CD1c-positive myeloid dendritic cell (primary cell): ENCODE data around the gene CASS4.
"Not testable (repeated sequence)": the region's sequence is repeated elsewhere in the genome, so short reads cannot be mapped to it uniquely, and the experiment has no call there.

ENCODE experiments used
- DNase-seq: peaks from one replicate; pipeline ENCODE4 v3.0.0-alpha.2; 2016; ENCODE audit errors: extremely low spot score

The CASS4 gene, protein sequence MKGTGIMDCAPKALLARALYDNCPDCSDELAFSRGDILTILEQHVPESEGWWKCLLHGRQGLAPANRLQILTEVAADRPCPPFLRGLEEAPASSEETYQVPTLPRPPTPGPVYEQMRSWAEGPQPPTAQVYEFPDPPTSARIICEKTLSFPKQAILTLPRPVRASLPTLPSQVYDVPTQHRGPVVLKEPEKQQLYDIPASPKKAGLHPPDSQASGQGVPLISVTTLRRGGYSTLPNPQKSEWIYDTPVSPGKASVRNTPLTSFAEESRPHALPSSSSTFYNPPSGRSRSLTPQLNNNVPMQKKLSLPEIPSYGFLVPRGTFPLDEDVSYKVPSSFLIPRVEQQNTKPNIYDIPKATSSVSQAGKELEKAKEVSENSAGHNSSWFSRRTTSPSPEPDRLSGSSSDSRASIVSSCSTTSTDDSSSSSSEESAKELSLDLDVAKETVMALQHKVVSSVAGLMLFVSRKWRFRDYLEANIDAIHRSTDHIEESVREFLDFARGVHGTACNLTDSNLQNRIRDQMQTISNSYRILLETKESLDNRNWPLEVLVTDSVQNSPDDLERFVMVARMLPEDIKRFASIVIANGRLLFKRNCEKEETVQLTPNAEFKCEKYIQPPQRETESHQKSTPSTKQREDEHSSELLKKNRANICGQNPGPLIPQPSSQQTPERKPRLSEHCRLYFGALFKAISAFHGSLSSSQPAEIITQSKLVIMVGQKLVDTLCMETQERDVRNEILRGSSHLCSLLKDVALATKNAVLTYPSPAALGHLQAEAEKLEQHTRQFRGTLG

DNA sequence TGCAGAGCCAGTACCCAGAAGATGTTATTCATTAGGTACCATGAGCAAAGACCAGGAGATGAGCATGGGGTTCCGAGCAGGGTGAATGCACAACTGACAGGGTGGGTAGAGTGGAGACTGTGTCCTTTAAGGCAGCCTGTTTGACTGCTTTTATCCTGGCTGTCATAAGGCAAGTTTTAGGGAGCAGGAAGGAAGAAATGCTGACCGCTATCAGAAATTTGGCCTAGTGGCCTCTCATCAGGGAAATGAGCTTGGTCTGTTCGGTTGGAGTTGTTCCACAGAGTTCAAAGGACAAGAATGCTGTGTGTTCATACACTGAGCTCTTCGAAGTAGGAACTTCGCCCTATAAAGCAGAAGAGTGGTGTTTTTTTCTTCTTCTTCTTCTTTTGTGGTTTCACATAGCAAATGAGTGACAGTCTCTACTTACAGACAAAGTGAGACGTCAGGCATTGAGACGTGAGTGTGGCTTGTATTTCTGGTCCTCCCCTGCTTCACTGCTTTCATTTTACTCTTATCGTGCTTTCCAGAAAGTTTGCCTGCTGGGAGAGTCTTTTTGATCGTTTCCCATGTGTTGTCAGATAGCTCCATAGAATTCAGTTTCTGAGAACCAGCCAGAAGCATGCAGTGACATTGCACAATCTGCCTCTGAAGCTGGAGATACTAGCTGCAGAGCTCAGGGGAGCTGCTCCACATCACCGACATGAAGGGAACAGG, at the start of gene CASS4:
Gene CASS4, plus strand, starts transcription at position 502 of the 714 bp plus-strand sequence. Its CDS starts 199 bp downstream, at position 701.
- DNase-seq = peak; percentile 84

DNA sequence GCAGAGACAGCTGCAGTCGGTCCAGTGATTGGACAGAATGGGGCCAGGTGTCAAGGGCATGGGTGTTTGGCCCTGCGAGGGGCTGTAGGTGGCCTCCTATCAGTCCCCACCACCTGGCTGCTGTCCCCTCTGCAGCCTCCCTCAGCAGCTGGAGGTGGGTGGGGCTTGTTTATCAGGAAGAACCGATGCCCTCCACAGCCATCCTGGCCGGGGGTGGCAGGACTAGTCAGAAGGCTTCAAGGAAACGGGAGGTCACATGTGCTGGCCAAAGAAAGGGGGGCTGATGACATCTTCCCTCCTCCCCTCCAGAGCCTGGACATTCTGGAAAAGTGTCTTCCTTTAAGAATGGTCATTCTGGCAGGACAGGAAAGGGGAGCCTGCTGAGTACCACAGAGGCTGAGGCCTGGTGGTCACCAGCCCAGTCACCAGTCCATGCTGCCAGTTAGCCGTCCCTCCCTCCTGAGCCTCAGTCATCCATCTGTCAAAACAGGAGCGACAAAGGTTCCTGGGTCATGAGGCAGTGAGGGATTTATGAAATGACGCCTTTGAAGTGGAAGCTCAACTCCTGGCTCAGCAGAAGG, 49.1 kb upstream of the CASS4 start:
- DNase-seq = peak; percentile 29

- no peak for DNase-seq
These were observed 48.6 kb upstream of the CASS4 start for GRCh38 chr20:56363491-56363890.

DNA sequence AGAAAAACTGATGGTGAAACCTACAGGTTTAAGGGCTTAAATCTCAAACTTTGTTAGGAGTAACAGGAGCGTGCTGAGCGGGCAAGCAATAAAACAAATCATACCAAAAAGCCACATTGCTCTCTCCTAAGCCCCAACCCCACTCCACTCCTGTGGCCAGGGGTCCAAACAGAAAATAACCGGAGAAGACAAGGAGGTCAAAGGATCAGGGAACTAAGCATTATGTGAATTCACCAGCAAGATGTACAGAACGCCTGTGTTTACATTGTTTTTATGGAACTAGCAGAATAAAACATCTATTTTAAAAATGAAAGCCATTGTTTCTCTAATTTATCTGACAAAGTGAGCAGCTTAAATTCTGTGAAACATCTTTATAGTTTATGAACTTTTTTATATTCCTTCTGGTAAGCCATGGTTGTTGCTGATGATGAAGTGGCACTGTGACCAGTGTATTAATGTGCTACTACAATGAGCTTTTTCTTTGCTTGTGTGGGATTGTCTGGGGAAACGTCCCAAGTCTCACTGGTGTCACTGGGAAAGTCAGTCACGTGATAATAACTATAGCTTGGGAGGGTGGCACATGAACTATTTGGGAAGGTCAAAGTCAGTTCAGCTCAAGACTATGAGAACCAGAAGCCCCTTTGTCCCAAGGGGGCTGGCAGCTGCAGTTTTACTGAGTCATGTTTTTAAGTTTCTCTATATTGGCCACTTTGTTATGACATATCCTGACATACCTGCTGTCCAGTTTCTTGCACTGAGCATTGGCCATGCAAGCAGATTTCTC, 43.5 kb upstream of the CASS4 start:
- no peak for DNase-seq

GRCh38 chr20:56369179-56369578, 42.9 kb upstream of the CASS4 start:
- no peak for DNase-seq

GRCh38 chr20:56371977-56372376, 40.1 kb upstream of the CASS4 start:
- no peak for DNase-seq

GRCh38 chr20:56372850-56373249, 39.2 kb upstream of the CASS4 start:
- DNase-seq = no peak

DNA sequence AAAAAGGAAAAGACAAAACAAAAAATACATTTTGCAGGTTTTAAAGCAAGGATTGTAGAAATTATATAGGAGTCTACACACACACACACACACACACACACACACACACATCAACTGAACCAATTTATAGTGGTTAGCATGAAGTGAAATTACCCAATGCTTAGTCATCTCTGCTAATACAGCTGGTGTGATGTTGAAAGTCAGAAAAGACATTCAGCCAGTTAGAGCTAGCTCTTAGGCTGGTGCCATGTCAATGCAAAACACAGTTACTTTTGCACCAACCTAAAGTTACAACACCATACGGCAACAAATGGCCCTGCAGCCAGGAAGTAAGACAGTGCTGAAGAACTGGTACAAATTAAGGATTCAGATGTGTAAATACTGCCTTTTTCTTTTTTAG, 38.1 kb upstream of the CASS4 start:
- DNase-seq = peak; percentile 86

GRCh38 chr20:56376331-56376730, 35.7 kb upstream of the CASS4 start:
- DNase-seq = peak; percentile 20

DNA sequence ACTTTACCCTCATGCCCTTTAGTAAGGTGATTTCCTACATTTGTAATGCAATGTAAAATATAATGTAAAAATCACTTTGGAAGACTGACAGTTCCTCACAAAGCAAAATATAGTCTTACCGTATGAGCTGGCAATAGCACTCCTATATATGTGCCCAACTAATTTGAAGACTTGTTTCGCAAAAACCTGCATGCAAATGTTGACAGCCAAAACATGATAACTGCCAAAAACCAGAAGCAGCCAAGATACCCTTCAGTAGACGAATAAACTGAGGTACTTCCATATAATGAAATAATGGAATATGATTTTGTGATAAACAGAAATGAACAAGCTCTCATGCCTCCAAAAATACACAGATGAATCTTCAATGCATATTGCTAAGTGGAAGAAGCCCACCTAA, 33.7 kb upstream of the CASS4 start:
- DNase-seq = no peak

DNA sequence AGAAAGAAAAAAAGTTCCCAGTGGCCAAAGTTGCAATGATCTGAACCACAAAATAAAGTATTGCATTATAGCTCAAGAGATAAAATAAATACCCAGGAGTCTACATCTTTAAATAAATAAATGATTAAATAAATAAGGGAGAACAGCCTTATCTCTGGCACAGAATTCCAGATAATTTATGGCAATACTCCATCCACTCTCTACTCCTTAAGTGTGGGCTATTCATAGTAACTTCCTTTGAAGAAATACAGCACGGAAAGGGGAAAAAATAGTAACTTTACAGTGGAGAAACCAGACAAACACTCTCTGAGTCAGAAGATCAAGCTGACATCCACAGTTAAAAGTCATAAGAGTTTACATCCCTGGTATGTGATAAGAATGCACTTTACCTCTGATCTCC, 31.7 kb upstream of the CASS4 start:
- DNase-seq = no peak

DNA sequence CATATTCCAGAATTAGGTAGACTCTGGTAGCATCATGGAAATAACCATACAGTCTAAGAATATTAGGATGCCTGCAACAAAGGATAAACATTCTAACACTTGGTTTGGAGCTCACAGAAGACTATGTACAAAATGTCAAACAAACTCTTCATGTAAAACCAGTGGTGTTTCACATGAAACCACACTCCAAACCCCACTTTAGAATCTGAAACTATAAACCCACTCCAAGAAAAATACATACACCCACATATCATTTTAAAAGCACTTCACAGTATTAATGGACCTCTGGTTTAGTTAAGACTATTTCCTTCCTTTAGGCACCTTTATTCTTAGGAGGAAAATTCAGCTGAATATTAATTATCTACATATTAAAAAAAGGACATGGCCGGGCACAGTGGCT, 30.6 kb upstream of the CASS4 start:
- DNase-seq = no peak

- DNase-seq = no peak
These were observed 29.4 kb upstream of the CASS4 start for GRCh38 chr20:56382696-56383095.

DNA sequence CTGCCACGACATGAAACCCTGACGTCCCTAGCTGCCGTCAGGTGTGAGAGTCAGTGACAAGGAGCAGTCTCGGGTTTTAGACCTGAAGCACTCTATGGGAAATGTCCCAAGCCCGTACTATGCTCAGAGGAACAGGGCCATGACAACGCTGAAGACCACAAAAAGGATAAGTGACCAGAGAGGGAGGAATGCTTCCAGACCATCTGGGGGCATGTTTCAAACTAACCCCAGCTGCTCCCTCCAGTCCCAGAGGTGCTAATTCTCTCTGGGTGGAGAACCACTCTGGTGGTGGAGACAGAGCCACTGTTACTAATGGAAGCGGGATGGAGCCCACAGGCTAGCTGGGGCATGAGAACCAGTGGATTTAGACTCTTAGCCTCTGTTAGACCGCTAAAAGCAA, 28.7 kb upstream of the CASS4 start:
- DNase-seq = no peak

GRCh38 chr20:56385130-56385529, 26.9 kb upstream of the CASS4 start:
- DNase-seq = no peak

GRCh38 chr20:56386219-56386618, 25.8 kb upstream of the CASS4 start:
- no peak for DNase-seq

GRCh38 chr20:56388882-56389281, 23.2 kb upstream of the CASS4 start:
- DNase-seq = no peak

- no peak for DNase-seq
These were observed 22.3 kb upstream of the CASS4 start for GRCh38 chr20:56389807-56390206.

GRCh38 chr20:56390396-56390795, 21.7 kb upstream of the CASS4 start:
- DNase-seq = not testable (repeated sequence)

GRCh38 chr20:56391037-56391436, 21.0 kb upstream of the CASS4 start:
- no peak for DNase-seq

DNA sequence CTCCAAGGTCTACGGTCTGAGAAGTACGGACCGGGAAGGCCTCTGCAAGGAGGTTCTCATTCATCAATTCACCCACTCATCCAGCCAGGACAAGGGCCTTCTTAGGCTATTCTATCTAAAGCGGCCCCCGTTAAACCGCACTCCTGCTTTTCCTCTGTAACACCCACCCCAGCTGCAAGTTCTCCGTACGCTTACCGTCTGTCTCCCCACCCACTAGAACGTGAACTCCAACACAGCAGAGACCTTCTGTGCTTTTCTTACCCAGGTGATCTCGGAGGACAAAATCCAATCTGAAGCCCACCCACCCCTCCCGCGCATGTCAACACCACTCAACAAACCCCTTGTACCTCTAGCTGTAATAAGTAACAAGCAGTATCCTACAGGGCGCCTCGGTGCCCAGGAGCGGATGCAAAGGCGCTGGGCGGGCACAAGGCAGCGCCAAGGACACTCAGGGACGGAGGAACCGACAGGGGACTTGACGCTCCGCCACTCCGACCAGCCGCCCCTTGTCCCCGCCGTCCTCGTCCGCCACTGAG, 20.4 kb upstream of the CASS4 start:
- DNase-seq = no peak
